PC-9 (cell line): ENCODE measurements around the gene FOXO3.

Source experiments
- CTCF ChIP-seq: fragments of 200-600 bp; sonication (generic); conservative IDR thresholded peaks from 2 replicates; pipeline ENCODE4 v1.6.1; 2017; ENCODE audit warnings: mixed run types, antibody characterized with exemption, mild to moderate bottlenecking, moderate library complexity
- EZH2 ChIP-seq: fragments of 200-600 bp; sonication (generic); IDR thresholded peaks from 2 replicates; pipeline ENCODE4 v1.8.0; 2017; ENCODE audit warnings: antibody characterized with exemption, low read depth

GRCh38 chr6:108574457-108575141, 13.9 kb downstream of the FOXO3 start:
- no peak for TF ChIP-seq EZH2
- no peak for TF ChIP-seq CTCF
